GM19043 (cell line): ENCODE results near the gene SLU7.

Experiments used
- ATAC-seq: cut with Tn5 transposase; IDR thresholded peaks from one replicate; pipeline ENCODE4 v1.9.1; 2021; ENCODE audit warnings: low read depth; ENCODE audit not compliant: unreplicated experiment

The SLU7 gene

GRCh38 chr5:160370713-160371034 lies 48.2 kb downstream of the SLU7 start:
- ATAC-seq: no peak

GRCh38 chr5:160369990-160370712 lies 48.7 kb downstream of the SLU7 start, which contains the start of gene C1QTNF2:
TSS of gene C1QTNF2 (minus strand) at chr5:160370626. CDS start at chr5:160355011, 15,615 bp downstream.
- no peak for ATAC-seq

GRCh38 chr5:160367885-160368284 lies 51.0 kb downstream of the SLU7 start:
- no peak for ATAC-seq

GRCh38 chr5:160367261-160367660 lies 51.6 kb downstream of the SLU7 start:
- no peak for ATAC-seq

- no peak for ATAC-seq
Measured at GRCh38 chr5:160366230-160366629, 52.7 kb downstream of the SLU7 start.

- no peak for ATAC-seq
Measured at GRCh38 chr5:160363660-160364395, 55.1 kb downstream of the SLU7 start.

GRCh38 chr5:160363211-160363610 lies 55.7 kb downstream of the SLU7 start:
- no peak for ATAC-seq

GRCh38 chr5:160361624-160362228 lies 57.2 kb downstream of the SLU7 start:
- no peak for ATAC-seq

GRCh38 chr5:160360310-160360709 lies 58.6 kb downstream of the SLU7 start:
- no peak for ATAC-seq

- ATAC-seq: no peak
Measured at GRCh38 chr5:160359816-160360215, 59.1 kb downstream of the SLU7 start.

- ATAC-seq: no peak
Measured at GRCh38 chr5:160359242-160359641, 59.6 kb downstream of the SLU7 start.

GRCh38 chr5:160357861-160358411 lies 60.9 kb downstream of the SLU7 start:
- ATAC-seq: no peak

- no peak for ATAC-seq
Measured at GRCh38 chr5:160357394-160357793, 61.5 kb downstream of the SLU7 start.

GRCh38 chr5:160356550-160357347 lies 62.1 kb downstream of the SLU7 start:
- no peak for ATAC-seq

GRCh38 chr5:160354666-160355065 lies 64.2 kb downstream of the SLU7 start:
- ATAC-seq: no peak

- ATAC-seq: no peak
Measured at GRCh38 chr5:160353379-160353778, 65.5 kb downstream of the SLU7 start.

GRCh38 chr5:160352308-160352707 lies 66.6 kb downstream of the SLU7 start:
- no peak for ATAC-seq
